HG02588 (cell line): ENCODE measurements around the gene NCR2.

Experiments used
- ATAC-seq: cut with Tn5 transposase; IDR thresholded peaks from one replicate; pipeline ENCODE4 v1.9.1; 2021; ENCODE audit warnings: mild to moderate bottlenecking, moderate library complexity; ENCODE audit not compliant: unreplicated experiment

NCR2 gene

GRCh38 chr6:41392246-41392645 is 56.8 kb downstream of the NCR2 start:
- ATAC-seq = no peak

- no peak for ATAC-seq
Measured at GRCh38 chr6:41396335-41396734, 60.9 kb downstream of the NCR2 start.

GRCh38 chr6:41399424-41399823 is 64.0 kb downstream of the NCR2 start:
- ATAC-seq = no peak
